CD4-positive, alpha-beta T cell (primary cell): ENCODE measurements around the gene OR52I2. TPM values are rescaled to one million over a fixed set of nuclear protein-coding genes. Genes with fewer than 3 reads are reported as not detected.
A peak's percentile ranks its signal among the peaks of the same experiment; 100 is the strongest.

ENCODE experiments used
- ATAC-seq: fragments of 200-7000 bp; cut with Tn5 transposase; one replicate; pipeline ENCODE4 v1.10.0; 2022; ENCODE audit warnings: mild to moderate bottlenecking; ENCODE audit not compliant: poor library complexity
- CTCF ChIA-PET: fragments of 350-600 bp; sonication (Branson Sonifier 250); formaldehyde crosslinking; loops from one replicate; lab custom pipeline; 2021; ENCODE audit warnings: antibody characterized with exemption, inconsistent platforms; lab: Charles Lee
- POLR2A ChIA-PET: fragments of 350-600 bp; sonication (Branson Sonifier 250); formaldehyde crosslinking; loops from one replicate; lab custom pipeline; 2021; ENCODE audit warnings: antibody characterized with exemption, inconsistent platforms; lab: Charles Lee
- DNase-seq, 14 experiments: peaks; one replicate each; pipeline ENCODE4 v3.0.0-alpha.2; 2013 to 2020; ENCODE audit warnings: mixed read lengths in 2 of 14
- H3K27ac ChIP-seq, 2 donors: one replicate each; pipeline versions ENCODE4 v1.5.1 to v1.7.0; 2013; ENCODE audit warnings: low read length in 2 of 2, low read depth in 1 of 2, mild to moderate bottlenecking in 1 of 2
- H3K27me3 ChIP-seq, 2 experiments: 1 replicate in 1 of 2; 2 replicates in 1 of 2; pipeline versions ENCODE4 v1.6.1 to v1.7.0; 2013; ENCODE audit warnings: low read length in 2 of 2, control low read depth in 1 of 2, mild to moderate bottlenecking in 1 of 2, moderate library complexity in 1 of 2; ENCODE audit not compliant: insufficient read depth in 2 of 2, control insufficient read depth in 1 of 2
- H3K36me3 ChIP-seq: one replicate; pipeline ENCODE4 v1.6.1; 2013; ENCODE audit warnings: low read length, control low read depth; ENCODE audit not compliant: insufficient read depth
- H3K4me1 ChIP-seq: one replicate; pipeline ENCODE4 v1.6.1; 2013; ENCODE audit warnings: low read length, control low read depth; ENCODE audit not compliant: insufficient read depth
- H3K4me3 ChIP-seq: one replicate; pipeline ENCODE4 v1.5.1; 2013; ENCODE audit warnings: mild to moderate bottlenecking, low read length, moderate library complexity
- H3K9me3 ChIP-seq, 2 experiments: 1 replicate in 1 of 2; 2 replicates in 1 of 2; pipeline versions ENCODE4 v1.6.1 to v1.7.0; 2013; ENCODE audit warnings: low read length in 2 of 2, mild to moderate bottlenecking in 2 of 2, control low read depth in 1 of 2, moderate library complexity in 1 of 2; ENCODE audit not compliant: control insufficient read depth in 1 of 2, insufficient read depth in 1 of 2
- H3K27ac Mint-ChIP-seq: one replicate; pipeline ENCODE4 v1.8.0; 2020; ENCODE audit warnings: mixed read lengths
- H3K27me3 Mint-ChIP-seq: one replicate; pipeline ENCODE4 v1.8.0; 2021; ENCODE audit warnings: mixed read lengths
- H3K36me3 Mint-ChIP-seq: one replicate; pipeline ENCODE4 v1.8.0; 2021; ENCODE audit warnings: low read depth, mixed read lengths
- H3K4me1 Mint-ChIP-seq: one replicate; pipeline ENCODE4 v1.8.0; 2021; ENCODE audit warnings: low read depth, mixed read lengths
- H3K4me3 Mint-ChIP-seq: one replicate; pipeline ENCODE4 v1.8.0; 2020; ENCODE audit warnings: mild to moderate bottlenecking, mixed read lengths
- H3K9me3 Mint-ChIP-seq: one replicate; pipeline ENCODE4 v1.8.0; 2020; ENCODE audit warnings: mixed read lengths
- CTCF ChIP-seq: fragments of 200-600 bp; IDR thresholded peaks from one replicate; pipeline ENCODE4 v1.8.0; 2022; ENCODE audit warnings: antibody characterized with exemption, mild to moderate bottlenecking
- intact Hi-C, 2 experiments: fragments of 100-400 bp; cut with DNase I in 1 of 2; cut with micrococcal nuclease in 1 of 2; formaldehyde crosslinking; loops; one replicate each; pipeline versions ENCODE4 v1.15.1 to v1.9.0; 2023 to 2025; cut with DNase I, micrococcal nuclease
- total RNA-seq, 174 experiments: library from RNA in 2 of 174; stranded (reverse) in 2 of 174; gene quantifications; one replicate each; pipeline ENCODE4 v1.2.3 and lab custom pipeline; 2021 to 2026

Gene OR52I2
- total RNA-seq, 2 experiments from 2014 or later = not detected

- POLR2A ChIA-PET = no interaction called here
- Mint-ChIP-seq H3K36me3 (no peaks in the 10 kb centered on the region), H3K9me3 (no peaks in the 10 kb centered on the region), H3K4me1 (no peaks in the 10 kb centered on the region), H3K27ac (no peak overlapping the region), H3K27me3 (peaks cover 23% of the 10 kb centered on the region), H3K4me3 (no peak overlapping the region)
- TF ChIP-seq CTCF = no peak
- ATAC-seq = no peak
- Histone ChIP-seq H3K9me3 (no peaks in the 10 kb centered on the region), H3K36me3 (no peaks in the 10 kb centered on the region), H3K27ac (no peak overlapping the region), H3K27me3 (peaks cover 0 to 5% of the 10 kb centered on the region in 2 experiments), H3K4me1 (no peaks in the 10 kb centered on the region), H3K4me3 (no peak overlapping the region)
- CTCF ChIA-PET = no interaction called here
- DNase-seq = no peak
- intact Hi-C loops = no loop called here
Observed at GRCh38 chr11:4547416-4547815, 34.1 kb upstream of the OR52I2 start.

- peak in 2 of 14 experiments; percentile 3 to 5 for DNase-seq
- no peak for ATAC-seq
- H3K27me3 Mint-ChIP-seq = peaks cover 59% of the 10 kb centered on the region
- no peak for TF ChIP-seq CTCF
- H3K4me3 Mint-ChIP-seq = no peak overlapping the region
- intact Hi-C loops = no loop called here
- no peak overlapping the region for H3K27ac ChIP-seq
- no peaks in the 10 kb centered on the region for H3K9me3 ChIP-seq
- H3K9me3 Mint-ChIP-seq = no peaks in the 10 kb centered on the region
- no peaks in the 10 kb centered on the region for H3K36me3 ChIP-seq
- ChIA-PET CTCF (no interaction called here), POLR2A (no interaction called here)
- H3K27ac Mint-ChIP-seq = no peak overlapping the region
- H3K4me1 Mint-ChIP-seq = no peaks in the 10 kb centered on the region
- peaks cover 0 to 5% of the 10 kb centered on the region in 2 experiments for H3K27me3 ChIP-seq
- H3K4me1 ChIP-seq = no peaks in the 10 kb centered on the region
- H3K4me3 ChIP-seq = no peak overlapping the region
- H3K36me3 Mint-ChIP-seq = no peaks in the 10 kb centered on the region
Observed at GRCh38 chr11:4551346-4551979, 30.1 kb upstream of the OR52I2 start.

- Mint-ChIP-seq H3K9me3 (peaks cover 10% of the 10 kb centered on the region), H3K4me3 (no peak overlapping the region), H3K27ac (no peak overlapping the region), H3K36me3 (no peaks in the 10 kb centered on the region), H3K27me3 (peaks cover 64% of the 10 kb centered on the region), H3K4me1 (no peaks in the 10 kb centered on the region)
- Histone ChIP-seq H3K27ac (no peak overlapping the region), H3K36me3 (no peaks in the 10 kb centered on the region), H3K4me1 (no peaks in the 10 kb centered on the region), H3K27me3 (peaks cover 0 to 5% of the 10 kb centered on the region in 2 experiments), H3K4me3 (no peak overlapping the region), H3K9me3 (no peaks in the 10 kb centered on the region)
- ChIA-PET POLR2A (no interaction called here), CTCF (no interaction called here)
- no peak for DNase-seq
- intact Hi-C loops = no loop called here
- TF ChIP-seq CTCF = no peak
- no peak for ATAC-seq
Observed at GRCh38 chr11:4559527-4560440, 21.8 kb upstream of the OR52I2 start.
